ENCODE measurements around the gene ZNF343.

Gene ZNF343

DNA sequence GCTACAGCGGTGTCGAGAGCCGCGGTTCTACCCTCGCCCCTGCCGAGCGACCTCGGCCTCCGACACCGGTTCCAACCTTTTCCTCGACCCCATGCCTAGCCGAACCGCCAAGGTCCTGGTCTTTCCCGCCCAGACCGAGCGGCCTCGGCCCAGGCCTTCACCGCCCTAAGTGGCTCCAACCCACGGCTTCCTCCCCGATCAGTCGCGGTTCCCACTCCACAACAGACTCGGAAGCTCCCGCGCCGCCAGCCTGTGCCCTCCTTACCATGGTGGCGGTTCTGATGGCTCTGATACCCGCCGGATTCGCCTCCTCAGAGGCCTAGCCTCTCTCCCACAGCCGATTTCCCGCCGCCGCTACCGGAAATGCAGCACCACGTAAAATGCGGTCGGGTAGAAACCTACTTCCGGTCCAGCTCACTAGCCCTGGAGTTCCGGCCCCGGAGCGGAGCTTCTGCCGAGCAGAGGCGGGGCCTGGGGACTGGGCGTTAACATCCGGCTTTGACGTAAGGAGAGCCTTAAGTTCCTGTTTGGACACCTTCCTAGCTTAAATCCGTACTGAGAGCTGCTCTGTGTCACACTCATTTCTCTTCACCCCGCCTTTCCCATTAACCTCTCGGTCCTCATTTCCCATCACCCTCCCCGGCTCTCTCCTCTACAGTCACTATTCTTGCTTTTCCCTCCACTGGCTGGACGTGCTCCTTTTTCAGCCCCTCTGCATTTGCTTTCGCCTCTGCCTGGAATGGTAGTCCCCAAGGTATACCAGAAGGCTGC lies 38.1 kb downstream of the ZNF343 start, which contains the start of gene SNRPB:
Gene SNRPB, minus strand, starts transcription at position 367 of the 771 bp plus-strand sequence. Its CDS starts 99 bp downstream, at position 268.
- DNase-seq (ENCODE audit: low spot score in 2 of 2) (peak; percentile 94 to 95), ATAC-seq (ENCODE audit: low read depth) (peak; percentile 91)
- peaks cover 20% of the 10 kb centered on the region for H3K36me3 Mint-ChIP-seq
- peak within 1 kb of the TSS; percentile 99 for H3K27ac Mint-ChIP-seq
- H3K9me3 Mint-ChIP-seq = no peaks in the 10 kb centered on the region
- peak within 1 kb of the TSS; percentile 99 for H3K4me3 Mint-ChIP-seq
- H3K4me1 Mint-ChIP-seq = peaks cover 28% of the 10 kb centered on the region
- H3K27me3 Mint-ChIP-seq = no peaks in the 10 kb centered on the region

DNA sequence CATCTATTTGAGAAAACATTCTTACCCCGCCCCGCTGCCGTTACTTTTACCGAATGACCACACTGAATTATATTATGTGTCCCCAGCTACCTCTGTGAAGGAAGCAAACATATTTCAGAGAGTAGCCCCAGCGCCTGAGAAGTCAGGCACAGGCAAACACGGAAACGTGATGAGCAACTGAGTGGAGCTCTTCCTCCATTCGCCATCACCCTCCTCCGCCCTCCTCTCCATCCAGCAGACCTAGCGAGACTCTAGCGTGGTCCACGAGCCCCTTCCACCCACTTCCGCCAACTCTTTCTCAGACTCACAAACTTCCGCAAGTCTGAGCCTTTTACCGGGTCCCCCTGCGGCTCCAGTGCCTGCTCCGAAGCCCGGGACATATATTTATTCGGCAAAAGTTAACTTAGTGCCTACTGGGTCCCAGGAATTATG lies 38.7 kb downstream of the ZNF343 start:
- peak overlapping the region; percentile 99 for H3K27ac Mint-ChIP-seq
- H3K4me3 Mint-ChIP-seq = peak overlapping the region; percentile 99
- peak in 1 of 2 donors; percentile 49 for DNase-seq (ENCODE audit: low spot score in 2 of 2)
- ATAC-seq (ENCODE audit: low read depth) = peak; percentile 49
- no peaks in the 10 kb centered on the region for H3K9me3 Mint-ChIP-seq
- H3K27me3 Mint-ChIP-seq = no peaks in the 10 kb centered on the region
- peaks cover 25% of the 10 kb centered on the region for H3K36me3 Mint-ChIP-seq
- peaks cover 29% of the 10 kb centered on the region for H3K4me1 Mint-ChIP-seq

- Mint-ChIP-seq H3K27ac (peak overlapping the region; percentile 99), H3K27me3 (no peaks in the 10 kb centered on the region), H3K4me1 (peaks cover 29% of the 10 kb centered on the region), H3K9me3 (no peaks in the 10 kb centered on the region), H3K36me3 (peaks cover 28% of the 10 kb centered on the region), H3K4me3 (peak overlapping the region; percentile 21)
- DNase-seq (ENCODE audit: low spot score in 2 of 2) = no peak
- ATAC-seq (ENCODE audit: low read depth) = no peak
Observed at GRCh38 chr20:2468581-2469407, 39.9 kb downstream of the ZNF343 start.

GRCh38 chr20:2467412-2467811 lies 41.3 kb downstream of the ZNF343 start:
- H3K4me1 Mint-ChIP-seq = peaks cover 29% of the 10 kb centered on the region
- no peaks in the 10 kb centered on the region for H3K27me3 Mint-ChIP-seq
- H3K27ac Mint-ChIP-seq = peak overlapping the region; percentile 14
- DNase-seq (ENCODE audit: low spot score in 2 of 2) (no peak), ATAC-seq (ENCODE audit: low read depth) (no peak)
- H3K36me3 Mint-ChIP-seq = peaks cover 37% of the 10 kb centered on the region
- no peak overlapping the region for H3K4me3 Mint-ChIP-seq
- no peaks in the 10 kb centered on the region for H3K9me3 Mint-ChIP-seq

DNA sequence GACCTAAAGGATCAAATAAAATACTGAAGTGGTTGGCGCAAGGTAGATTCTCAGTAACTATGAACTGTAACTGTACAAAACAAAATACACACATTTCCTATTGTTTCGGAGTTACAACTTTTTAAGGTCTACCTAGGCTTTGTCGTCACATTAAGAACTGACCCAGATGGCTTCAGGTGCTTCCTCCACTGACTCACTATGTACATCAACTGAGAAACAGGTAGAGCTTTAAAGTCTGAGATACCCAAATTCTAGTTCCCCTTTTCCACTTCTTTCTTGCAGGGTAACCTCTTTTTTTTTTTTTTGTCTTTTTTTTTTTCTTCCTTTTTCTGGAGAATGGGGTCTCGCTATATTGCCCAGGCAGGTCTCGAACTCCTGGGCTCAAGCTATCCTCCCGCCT lies 43.6 kb downstream of the ZNF343 start:
- no peaks in the 10 kb centered on the region for H3K27me3 Mint-ChIP-seq
- peak; percentile 71 for ATAC-seq (ENCODE audit: low read depth)
- H3K36me3 Mint-ChIP-seq = peaks cover 51% of the 10 kb centered on the region
- peaks cover 24% of the 10 kb centered on the region for H3K4me1 Mint-ChIP-seq
- no peak overlapping the region for H3K4me3 Mint-ChIP-seq
- no peaks in the 10 kb centered on the region for H3K9me3 Mint-ChIP-seq
- peak overlapping the region; percentile 77 for H3K27ac Mint-ChIP-seq
- no peak for DNase-seq (ENCODE audit: low spot score in 2 of 2)

- Mint-ChIP-seq H3K4me1 (peaks cover 18% of the 10 kb centered on the region), H3K27ac (peak overlapping the region; percentile 35), H3K36me3 (peaks cover 54% of the 10 kb centered on the region)
Observed at GRCh38 chr20:2463616-2464365, 44.9 kb downstream of the ZNF343 start.

GRCh38 chr20:2462484-2462883 lies 46.2 kb downstream of the ZNF343 start:
- peaks cover 52% of the 10 kb centered on the region for H3K36me3 Mint-ChIP-seq
- no peak for ATAC-seq (ENCODE audit: low read depth)
- H3K4me1 Mint-ChIP-seq = peaks cover 10% of the 10 kb centered on the region
- H3K27me3 Mint-ChIP-seq = no peaks in the 10 kb centered on the region
- no peak overlapping the region for H3K4me3 Mint-ChIP-seq
- H3K27ac Mint-ChIP-seq = no peak overlapping the region
- no peak for DNase-seq (ENCODE audit: low spot score in 2 of 2)
- no peaks in the 10 kb centered on the region for H3K9me3 Mint-ChIP-seq

More at GRCh38 chr20:2463616-2464365, 44.9 kb downstream of the ZNF343 start:
- no peak overlapping the region for H3K4me3 Mint-ChIP-seq
- no peaks in the 10 kb centered on the region for H3K27me3 Mint-ChIP-seq
- H3K9me3 Mint-ChIP-seq = no peaks in the 10 kb centered on the region
- ATAC-seq (ENCODE audit: low read depth) (no peak), DNase-seq (ENCODE audit: low spot score in 2 of 2) (no peak)

DNA sequence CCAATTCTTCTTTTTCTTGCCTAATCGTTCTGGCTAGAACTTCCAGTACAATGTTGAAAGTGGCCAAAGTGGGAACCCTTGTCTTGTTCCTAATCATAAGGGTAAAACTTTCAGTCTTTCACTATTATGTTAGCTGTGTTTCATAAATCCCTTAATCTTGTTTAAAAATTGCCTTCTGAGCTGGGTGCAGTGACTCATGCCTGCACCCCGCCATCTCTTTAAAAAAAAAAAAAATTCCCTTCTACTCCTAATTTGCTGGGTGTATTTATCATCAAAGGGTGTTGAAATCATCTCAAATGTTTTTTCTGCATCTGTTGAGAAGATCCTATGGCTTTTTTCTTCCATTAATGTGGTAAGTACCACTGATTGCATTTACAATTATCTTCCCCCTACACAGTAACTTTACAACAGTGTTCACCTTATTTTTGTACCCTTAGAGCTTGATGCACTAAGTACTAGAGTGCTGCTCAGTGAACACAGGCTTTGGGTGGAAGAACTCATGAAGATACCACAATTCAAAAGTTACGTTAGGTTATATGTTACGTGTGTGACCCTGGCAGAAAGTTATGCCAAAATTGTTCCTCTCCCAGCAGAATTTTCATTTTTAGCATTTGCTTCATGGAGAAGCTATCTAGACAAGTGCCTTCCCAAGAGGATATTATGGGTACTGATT lies 47.8 kb downstream of the ZNF343 start:
- no peak for ATAC-seq (ENCODE audit: low read depth)
- H3K4me1 Mint-ChIP-seq = peaks cover 4% of the 10 kb centered on the region
- no peak for DNase-seq (ENCODE audit: low spot score in 2 of 2)
- H3K27ac Mint-ChIP-seq = peak overlapping the region; percentile 62
- no peaks in the 10 kb centered on the region for H3K9me3 Mint-ChIP-seq
- peaks cover 43% of the 10 kb centered on the region for H3K36me3 Mint-ChIP-seq
- H3K27me3 Mint-ChIP-seq = no peaks in the 10 kb centered on the region
- no peak overlapping the region for H3K4me3 Mint-ChIP-seq

- ATAC-seq (ENCODE audit: low read depth) (no peak), DNase-seq (ENCODE audit: low spot score in 2 of 2) (no peak)
- Mint-ChIP-seq H3K27ac (peak overlapping the region; percentile 62), H3K4me3 (no peak overlapping the region), H3K36me3 (peaks cover 37% of the 10 kb centered on the region), H3K4me1 (no peaks in the 10 kb centered on the region), H3K27me3 (no peaks in the 10 kb centered on the region), H3K9me3 (no peaks in the 10 kb centered on the region)
Observed at GRCh38 chr20:2459981-2460751, 48.5 kb downstream of the ZNF343 start.

GRCh38 chr20:2458919-2459499 lies 49.7 kb downstream of the ZNF343 start:
- no peaks in the 10 kb centered on the region for H3K27me3 Mint-ChIP-seq
- ATAC-seq (ENCODE audit: low read depth) (no peak), DNase-seq (ENCODE audit: low spot score in 2 of 2) (no peak)
- no peaks in the 10 kb centered on the region for H3K4me1 Mint-ChIP-seq
- H3K36me3 Mint-ChIP-seq = peaks cover 34% of the 10 kb centered on the region
- no peak overlapping the region for H3K4me3 Mint-ChIP-seq
- H3K9me3 Mint-ChIP-seq = no peaks in the 10 kb centered on the region
- H3K27ac Mint-ChIP-seq = no peak overlapping the region

- DNase-seq (ENCODE audit: low spot score in 2 of 2) (no peak), ATAC-seq (ENCODE audit: low read depth) (no peak)
- no peaks in the 10 kb centered on the region for H3K4me1 Mint-ChIP-seq
- no peak overlapping the region for H3K27ac Mint-ChIP-seq
- no peaks in the 10 kb centered on the region for H3K27me3 Mint-ChIP-seq
- H3K36me3 Mint-ChIP-seq = peaks cover 14% of the 10 kb centered on the region
- H3K4me3 Mint-ChIP-seq = no peak overlapping the region
- H3K9me3 Mint-ChIP-seq = no peaks in the 10 kb centered on the region
Observed at GRCh38 chr20:2455771-2456497, 52.8 kb downstream of the ZNF343 start.

DNA sequence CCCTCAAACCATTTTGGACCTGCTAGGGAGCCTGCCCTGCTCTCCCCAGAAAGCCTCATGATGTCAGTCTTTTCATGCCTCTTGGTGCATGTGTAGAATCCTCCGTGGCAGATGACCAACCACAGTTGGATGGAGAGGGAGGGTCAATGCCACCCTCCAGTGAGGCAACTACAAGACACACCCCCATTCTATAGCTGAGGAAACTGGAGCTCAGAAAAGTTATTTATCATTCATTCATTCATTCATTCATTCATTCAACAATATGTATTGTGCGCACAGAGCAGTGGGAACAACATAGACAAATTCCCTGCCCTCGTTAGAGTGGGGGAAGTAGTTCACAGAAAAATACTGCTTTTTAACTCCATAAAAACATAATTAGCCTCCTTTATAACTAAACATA lies 54.9 kb downstream of the ZNF343 start:
- H3K27me3 Mint-ChIP-seq = no peaks in the 10 kb centered on the region

More for the DNA sequence above, 54.9 kb downstream of the ZNF343 start:
- Mint-ChIP-seq H3K9me3 (no peaks in the 10 kb centered on the region), H3K36me3 (peaks cover 2% of the 10 kb centered on the region), H3K4me3 (no peak overlapping the region), H3K27ac (no peak overlapping the region), H3K4me1 (no peaks in the 10 kb centered on the region)
- DNase-seq (ENCODE audit: low spot score in 2 of 2) = no peak
- no peak for ATAC-seq (ENCODE audit: low read depth)

Data from memory B cell (primary cell).